Heart left ventricle (tissue), 11 donors: ENCODE measurements around the gene ALG1. TPM values are rescaled to one million over a fixed set of nuclear protein-coding genes. Genes with fewer than 3 reads are reported as not detected.

ENCODE experiments used
- polyA plus RNA-seq, 2 donors: library from polyadenylated mRNA; stranded (reverse); fragments of 200-250 nt; gene quantifications; one replicate each; pipeline ENCODE4 v1.2.3, GENCODE V29; 2013
- total RNA-seq, 9 donors: library from RNA; depleted of rRNA in 2 of 9; stranded (reverse); fragments of >200 nt in 2 of 9; fragmentation: NEBNext Ultra II Directional in 3 of 9; extraction: Animal tissue kit (Norgen Biotek cat#: 25700) in 3 of 9; gene quantifications; one replicate each; pipeline versions ENCODE4 v1.1.0 to v1.2.4, GENCODE V29; 2016 to 2023
- donor health status: ischemic (EF 13 %, LVEDD 7.1; RV severe dilation, severe dysfunction).
- donor health status: healthy with polysubstance abuse.
- donor health status: DM: no; HTN: yes; CAD: no.
- donor health status: DM: no; HTN: no; CAD: no.
- donor health status: ischemic (EF 25% LVEDD 5.7; RV mildly dilated, moderate dysfunction).
- donor health status: healthy.
- donor health status: DM: yes; HTN: yes; CAD: no.
- donor health status: PGD.
- donor health status: nonischemic (EF 23%, LVEDD 6.1; RV moderate dilation, normal function).

ALG1 gene
- total and polyA plus RNA-seq, 11 donors, result 6.0 to 17.1 (median 9.7) TPM

Other genes starting within 250 kb of the ALG1 start
- gene GLYR1, start 224.6 kb upstream of the ALG1 start, total RNA-seq, result 10 to 100 TPM; 54.3 to 96.6 (median 75.8) TPM
- gene GLYR1, start 224.6 kb upstream of the ALG1 start, polyA plus RNA-seq, result 10 to 100 TPM; 51.3 to 67.2 TPM
- 10 to 100 TPM; 25.0 to 77.9 (median 32.7) TPM for gene UBN1, start 224.4 kb upstream of the ALG1 start, total RNA-seq
- 10 to 100 TPM; 20.3 to 34.2 TPM for gene UBN1, start 224.4 kb upstream of the ALG1 start, polyA plus RNA-seq
- gene PPL, start 134.7 kb upstream of the ALG1 start, total RNA-seq, result 10 to 100 TPM in 3 of 9 donors, 1 to 10 TPM in 6; 6.4 to 23.8 (median 8.3) TPM
- gene PPL, start 134.7 kb upstream of the ALG1 start, polyA plus RNA-seq, result 1 to 10 TPM; 4.3 to 5.1 TPM
- gene SEC14L5, start 113.5 kb upstream of the ALG1 start, total RNA-seq, result 10 to 100 TPM in 5 of 9 donors, 1 to 10 TPM in 4; 1.6 to 25.4 (median 11.6) TPM
- 1 to 10 TPM in 1 of 2 donors, under 1 TPM in 1; 0.11 to 5.0 TPM for gene SEC14L5, start 113.5 kb upstream of the ALG1 start, polyA plus RNA-seq
- 10 to 100 TPM in 3 of 9 donors, 1 to 10 TPM in 6; 3.8 to 14.6 (median 8.9) TPM for gene NAGPA, start 37.9 kb upstream of the ALG1 start, total RNA-seq
- gene NAGPA, start 37.9 kb upstream of the ALG1 start, polyA plus RNA-seq, result 1 to 10 TPM; 6.4 to 6.5 TPM
- 10 to 100 TPM in 4 of 9 donors, 1 to 10 TPM in 5; 1.5 to 38.4 (median 6.9) TPM for gene C16orf89, start 5.9 kb upstream of the ALG1 start, total RNA-seq
- 1 to 10 TPM in 1 of 2 donors, under 1 TPM in 1; 0.26 to 4.2 TPM for gene C16orf89, start 5.9 kb upstream of the ALG1 start, polyA plus RNA-seq
- 10 to 100 TPM in 1 of 9 donors, 1 to 10 TPM in 8; 6.2 to 10.8 (median 7.2) TPM for gene EEF2KMT, start 26.0 kb downstream of the ALG1 start, total RNA-seq
- gene EEF2KMT, start 26.0 kb downstream of the ALG1 start, polyA plus RNA-seq, result 10 to 100 TPM in 1 of 2 donors, 1 to 10 TPM in 1; 3.2 to 11.6 TPM